ENCODE measurements around the gene RAB44. TPM values are rescaled to one million over a fixed set of nuclear protein-coding genes. Genes with fewer than 3 reads are reported as not detected.

The RAB44 gene
- total and polyA plus RNA-seq, 7 donors, result 0.01 to 0.06 TPM; not detected in 5

- no peak for TF ChIP-seq CTCF (IDR thresholded peaks at IDR 0.05)
- Histone ChIP-seq H3K27me3 (ENCODE audit: insufficient read depth in 3 of 3, low read length in 2 of 3) (peaks cover 0 to 10% (median 0%) of the 10 kb centered on the region in 3 donors), H3K4me1 (peaks cover 10% of the 10 kb centered on the region), H3K36me3 (ENCODE audit: insufficient read depth in 1 of 2, low read depth in 1 of 2) (no peaks in the 10 kb centered on the region), H3K4me3 (no peak overlapping the region), H3K9me3 (no peaks in the 10 kb centered on the region), H3K27ac (no peak overlapping the region)
- 71 to 89% (median 85%) methylated on average over 1 of the region's 1 CpG for WGBS, 3 donors
- ATAC-seq (no peak), DNase-seq (no peak)
- intact Hi-C loops (cut with DNase I), result no loop called here
These were observed 39.6 kb upstream of the RAB44 start for GRCh38 chr6:36657942-36658544.

GRCh38 chr6:36659271-36659670 is 38.4 kb upstream of the RAB44 start:
- peaks cover 0 to 10% (median 0%) of the 10 kb centered on the region in 3 donors for H3K27me3 ChIP-seq (ENCODE audit: insufficient read depth in 3 of 3, low read length in 2 of 3)
- DNase-seq (no peak), ATAC-seq (peak in 1 of 4 donors; percentile 34)
- intact Hi-C loops (cut with DNase I), result no loop called here
- H3K36me3 ChIP-seq (ENCODE audit: insufficient read depth in 1 of 2, low read depth in 1 of 2), result no peaks in the 10 kb centered on the region
- TF ChIP-seq CTCF (IDR thresholded peaks at IDR 0.05), result no peak
- no peak overlapping the region for H3K4me3 ChIP-seq
- H3K27ac ChIP-seq, result no peak overlapping the region
- WGBS, 3 donors, result 18 to 57% (median 48%) methylated on average over 1 of the region's 1 CpG
- H3K4me1 ChIP-seq, result peaks cover 10% of the 10 kb centered on the region
- H3K9me3 ChIP-seq, result no peaks in the 10 kb centered on the region

GRCh38 chr6:36660771-36661471 is 36.7 kb upstream of the RAB44 start:
- Histone ChIP-seq H3K27ac (no peak overlapping the region), H3K4me1 (peaks cover 10% of the 10 kb centered on the region), H3K36me3 (ENCODE audit: insufficient read depth in 1 of 2, low read depth in 1 of 2) (no peaks in the 10 kb centered on the region), H3K4me3 (peak overlapping the region; percentile 48), H3K27me3 (ENCODE audit: insufficient read depth in 3 of 3, low read length in 2 of 3) (peaks cover 0 to 10% (median 0%) of the 10 kb centered on the region in 3 donors), H3K9me3 (no peaks in the 10 kb centered on the region)
- intact Hi-C loops (cut with DNase I), result no loop called here
- WGBS, 3 donors, result 24 to 26% (median 25%) methylated on average over 41 to 44 of the region's 44 CpGs
- DNase-seq (peak; percentile 65 to 82), ATAC-seq (peak; percentile 50 to 86 (median 75))
- no peak for TF ChIP-seq CTCF (IDR thresholded peaks at IDR 0.05)

- no peaks in the 10 kb centered on the region for H3K36me3 ChIP-seq (ENCODE audit: insufficient read depth in 1 of 2, low read depth in 1 of 2)
- WGBS, 3 donors, result 85 to 95% (median 92%) methylated on average over 5 of the region's 5 CpGs
- TF ChIP-seq CTCF (IDR thresholded peaks at IDR 0.05), result no peak
- DNase-seq, result no peak
- H3K4me1 ChIP-seq, result peaks cover 21% of the 10 kb centered on the region
- peak overlapping the region; percentile 19 for H3K27ac ChIP-seq
- H3K4me3 ChIP-seq, result no peak overlapping the region
- peaks cover 0 to 10% (median 0%) of the 10 kb centered on the region in 3 donors for H3K27me3 ChIP-seq (ENCODE audit: insufficient read depth in 3 of 3, low read length in 2 of 3)
- ATAC-seq, result no peak
- no peaks in the 10 kb centered on the region for H3K9me3 ChIP-seq
- intact Hi-C loops (cut with DNase I), result no loop called here
These were observed 35.2 kb upstream of the RAB44 start for GRCh38 chr6:36662380-36662779.

Data from psoas muscle (tissue), 8 donors.